H1 (cell line): Measurements from ENCODE around the gene MIR17HG. TPM values are rescaled to one million over a fixed set of nuclear protein-coding genes. Genes with fewer than 3 reads are reported as not detected.

Experiments used
- CTCF ChIA-PET: fragments of 300-600 bp; sonication (Branson Sonifier 250); formaldehyde crosslinking; loops from one replicate; lab custom pipeline; 2021; ENCODE audit not compliant: partially characterized antibody; lab: Charles Lee
- POLR2A ChIA-PET: fragments of 300-600 bp; sonication (Branson Sonifier 250); formaldehyde crosslinking; loops from one replicate; lab custom pipeline; 2021; ENCODE audit warnings: inconsistent platforms; ENCODE audit not compliant: partially characterized antibody; lab: Charles Lee
- DNase-seq, 2 experiments: peaks; one replicate each; pipeline versions ENCODE4 v3.0.0 to v3.0.0-alpha.2; 2010 to 2022; ENCODE audit warnings: low spot score in 2 of 2, low read depth in 1 of 2, mixed read lengths in 1 of 2
- FAIRE-seq: peaks from 2 replicates; lab custom pipeline; 2011; peaks lifted over from hg19 to GRCh38; lab: Jason Lieb, UNC
- H2AFZ ChIP-seq: 2 replicates; pipeline ENCODE4 v1.8.1; 2012; ENCODE audit warnings: low read length, inconsistent platforms
- H2AK5ac ChIP-seq: 2 replicates; pipeline ENCODE4 v1.6.1; 2013; ENCODE audit warnings: low read depth, low read length
- H2BK120ac ChIP-seq: replicated peaks from 2 replicates; pipeline ENCODE3; 2013; ENCODE audit warnings: low read depth, low read length, inconsistent platforms
- H2BK12ac ChIP-seq: 2 replicates; pipeline ENCODE4 v1.6.1; 2013; ENCODE audit warnings: low read depth, low read length
- H2BK15ac ChIP-seq: 2 replicates; pipeline ENCODE4 v1.6.1; 2013; ENCODE audit warnings: low read length
- H2BK20ac ChIP-seq: 2 replicates; pipeline ENCODE4 v1.6.1; 2013; ENCODE audit warnings: low read length
- H2BK5ac ChIP-seq: 2 replicates; pipeline ENCODE4 v1.6.1; 2013; ENCODE audit warnings: low read depth, low read length
- H3K14ac ChIP-seq: 2 replicates; pipeline ENCODE4 v1.6.1; 2013; ENCODE audit warnings: inconsistent platforms; ENCODE audit not compliant: insufficient read length
- H3K18ac ChIP-seq: 2 replicates; pipeline ENCODE4 v1.6.1; 2013; ENCODE audit warnings: low read length; ENCODE audit errors: extremely low read depth
- H3K23ac ChIP-seq: 2 replicates; pipeline ENCODE4 v1.6.1; 2013; ENCODE audit warnings: inconsistent platforms; ENCODE audit not compliant: insufficient read length
- H3K23me2 ChIP-seq: 2 replicates; pipeline ENCODE4 v1.6.1; 2013; ENCODE audit warnings: low read depth, low read length
- H3K27ac ChIP-seq: 2 replicates; pipeline ENCODE4 v1.6.1; 2011; ENCODE audit warnings: low read depth, low read length, inconsistent platforms
- H3K27me3 ChIP-seq, 4 experiments: replicated peaks in 1 of 4; 1 replicate in 1 of 4; 2 replicates in 3 of 4; pipeline versions ENCODE4 v1.6.1 to v1.8.1; 2011 to 2013; ENCODE audit warnings: low read length in 3 of 4, mild to moderate bottlenecking in 3 of 4, inconsistent platforms in 2 of 4, mixed read lengths in 2 of 4, moderate library complexity in 1 of 4; ENCODE audit not compliant: control insufficient read depth in 3 of 4, insufficient read depth in 3 of 4; ENCODE audit errors: extremely low read depth in 1 of 4
- H3K36me3 ChIP-seq, 4 experiments: 2 replicates each; pipeline versions ENCODE4 v1.6.1 to v1.8.1; 2011 to 2013; ENCODE audit warnings: mild to moderate bottlenecking in 4 of 4, low read length in 3 of 4, moderate library complexity in 2 of 4, control low read depth in 1 of 4, inconsistent platforms in 1 of 4; ENCODE audit not compliant: insufficient read depth in 4 of 4, control insufficient read depth in 2 of 4
- H3K4ac ChIP-seq: replicated peaks from 2 replicates; pipeline ENCODE3; 2013; ENCODE audit warnings: low read length, low read depth, mixed read lengths, inconsistent platforms; ENCODE audit not compliant: insufficient read length
- H3K4me1 ChIP-seq, 4 experiments: replicated peaks in 1 of 4; 1 replicate in 1 of 4; 2 replicates in 3 of 4; pipeline versions ENCODE4 v1.6.1 to v1.8.1; 2011 to 2013; ENCODE audit warnings: low read length in 3 of 4, inconsistent platforms in 2 of 4, mixed read lengths in 1 of 4; ENCODE audit not compliant: insufficient read depth in 4 of 4, control insufficient read depth in 3 of 4
- H3K4me2 ChIP-seq, 2 experiments: 2 replicates each; pipeline versions ENCODE4 v1.6.1 to v1.8.1; 2011 to 2013; ENCODE audit warnings: low read depth in 2 of 2, low read length in 2 of 2, control low read depth in 1 of 2, inconsistent platforms in 1 of 2, mild to moderate bottlenecking in 1 of 2; ENCODE audit not compliant: insufficient read depth in 1 of 2
- H3K4me3 ChIP-seq, 4 experiments: fragments of 200-600, 300-600 bp in 1 of 4; sonication (generic), shearing (Covaris generic), sonication (Bioruptor Twin) in 1 of 4; 2 replicates each; pipeline versions ENCODE4 v1.5.1 to v1.8.1; 2011 to 2016; ENCODE audit warnings: low read length in 4 of 4, low read depth in 3 of 4, control low read depth in 2 of 4, inconsistent platforms in 2 of 4, mild to moderate bottlenecking in 2 of 4, mixed read lengths in 1 of 4, moderate library complexity in 1 of 4; ENCODE audit not compliant: insufficient read depth in 2 of 4; ENCODE audit errors: extremely low read depth in 1 of 4
- H3K56ac ChIP-seq: replicated peaks from 2 replicates; pipeline ENCODE3; 2013; ENCODE audit warnings: low read depth, mild to moderate bottlenecking, mixed read lengths, low read length, inconsistent platforms; ENCODE audit not compliant: insufficient read length
- H3K79me1 ChIP-seq: 2 replicates; pipeline ENCODE4 v1.6.1; 2013; ENCODE audit warnings: low read depth, low read length, control low read depth
- H3K79me2 ChIP-seq, 2 experiments: 2 replicates each; pipeline versions ENCODE4 v1.6.1 to v1.8.1; 2012 to 2013; ENCODE audit warnings: low read length in 2 of 2, mild to moderate bottlenecking in 2 of 2, inconsistent platforms in 1 of 2; ENCODE audit not compliant: insufficient read depth in 2 of 2, control insufficient read depth in 1 of 2
- H3K9ac ChIP-seq, 4 experiments: replicated peaks in 1 of 4; 1 replicate in 1 of 4; 2 replicates in 3 of 4; pipeline versions ENCODE4 v1.6.1 to v1.8.1; 2011 to 2013; ENCODE audit warnings: low read depth in 3 of 4, low read length in 3 of 4, control low read depth in 2 of 4, mild to moderate bottlenecking in 2 of 4, moderate library complexity in 2 of 4, inconsistent platforms in 1 of 4; ENCODE audit errors: extremely low read depth in 1 of 4
- H3K9me3 ChIP-seq, 2 experiments: 2 replicates each; pipeline versions ENCODE4 v1.6.1 to v1.8.1; 2012 to 2013; ENCODE audit warnings: mild to moderate bottlenecking in 2 of 2, moderate library complexity in 2 of 2, control low read depth in 1 of 2, inconsistent platforms in 1 of 2, low read depth in 1 of 2, low read length in 1 of 2, mixed read lengths in 1 of 2; ENCODE audit not compliant: insufficient read depth in 2 of 2
- H4K20me1 ChIP-seq, 2 experiments: replicated peaks in 1 of 2; 2 replicates each; pipeline versions ENCODE3 to v1.8.1; 2011 to 2013; ENCODE audit warnings: inconsistent platforms in 2 of 2, low read length in 2 of 2, mild to moderate bottlenecking in 1 of 2; ENCODE audit not compliant: insufficient read depth in 2 of 2, control insufficient read depth in 1 of 2
- H4K5ac ChIP-seq: 2 replicates; pipeline ENCODE4 v1.6.1; 2013; ENCODE audit warnings: low read length, low read depth, mixed read lengths, inconsistent platforms; ENCODE audit not compliant: insufficient read length
- H4K8ac ChIP-seq: 2 replicates; pipeline ENCODE4 v1.8.0; 2013; ENCODE audit warnings: mild to moderate bottlenecking, moderate library complexity, low read length, inconsistent platforms; ENCODE audit not compliant: insufficient read depth; ENCODE audit errors: extremely low read depth
- H4K91ac ChIP-seq: replicated peaks from 2 replicates; pipeline ENCODE3; 2013; ENCODE audit warnings: low read length, mixed read lengths, inconsistent platforms; ENCODE audit not compliant: insufficient read length
- ATF2 ChIP-seq: IDR thresholded peaks from 2 replicates; pipeline ENCODE4 v1.6.1; 2012; ENCODE audit warnings: low read length, inconsistent platforms
- POLR2AphosphoS5 ChIP-seq: IDR thresholded peaks from 2 replicates; pipeline ENCODE4 v1.6.1; 2011; ENCODE audit warnings: low read depth, low read length
- RNF2 ChIP-seq: fragments of 200-900, 300-1000 bp; sonication (generic); IDR thresholded peaks from 2 replicates; pipeline ENCODE4 v1.7.1; 2016; ENCODE audit warnings: borderline replicate concordance, low read depth, mild to moderate bottlenecking, antibody characterized with exemption, low read length; ENCODE audit not compliant: poor library complexity, severe bottlenecking; ENCODE audit errors: missing control alignments
- SIN3A ChIP-seq, 2 experiments: IDR thresholded peaks in 1 of 2; conservative IDR thresholded peaks in 1 of 2; 2 replicates each; pipeline ENCODE4 v1.6.1; 2011 to 2012; ENCODE audit warnings: low read length in 2 of 2, improper control_type of control experiment in 1 of 2, low read depth in 1 of 2, mild to moderate bottlenecking in 1 of 2
- WGBS, 2 experiments: shearing (Covaris generic) in 1 of 2; methylation state at CpG; one replicate each; pipeline versions ENCODE4 v1.1.6 to v1.1.7; 2013 to 2015; ENCODE audit warnings: low lambda C conversion rate in 2 of 2, mixed read lengths in 2 of 2, inconsistent platforms in 1 of 2, low coverage in 1 of 2, missing lambda C conversion rate in 1 of 2; ENCODE audit not compliant: insufficient replicate concordance in 2 of 2, insufficient coverage in 1 of 2, insufficient read length in 1 of 2; ENCODE audit errors: extremely low coverage in 1 of 2, missing lambda C conversion rate in 1 of 2; 5-methylcytosine and 5-hydroxymethylcytosine counted together
- polyA plus RNA-seq, 7 experiments: library from polyadenylated mRNA; depleted of rRNA in 3 of 7; stranded (reverse) in 5 of 7; unstranded in 2 of 7; fragments of >200 nt in 5 of 7; fragments of 200-250 nt in 2 of 7; gene quantifications; 1 replicate in 5 of 7; 2 replicates in 1 of 7; 4 replicates in 1 of 7; pipeline versions ENCODE4 v1.2.1 to v1.2.3, GENCODE V29; 2011 to 2013; ENCODE audit warnings: missing spikeins in 2 of 7, mixed read lengths in 2 of 7
- total RNA-seq: library from RNA; stranded (reverse); fragmentation: NEBNext Ultra II Directional; extraction: Animal tissue kit (Norgen Biotek cat#: 25700); gene quantifications from 2 replicates; pipeline ENCODE4 v1.2.1, GENCODE V29; 2021
- TF ChIP-seq, protein P1 (sequence below): IDR thresholded peaks from 2 replicates; pipeline ENCODE4 v1.6.1; 2012; ENCODE audit warnings: inconsistent platforms

MIR17HG gene
- total and polyA plus RNA-seq, 2 of the 8 experiments (the other 6 are each of a cell fraction or from before 2014, with no cell fraction given), result 11.5 to 36.9 TPM

- H3K27me3 ChIP-seq, result peaks cover 13 to 35% (median 21%) of the 10 kb centered on the region in 4 experiments
- H4K8ac ChIP-seq, result no peak overlapping the region
- ChIA-PET CTCF (no interaction called here), POLR2A (no interaction called here)
- H2AK5ac ChIP-seq, result no peak overlapping the region
- peaks cover 0 to 1% (median 0%) of the 10 kb centered on the region in 4 experiments; a peak in 3 of 7 replicates for H3K4me1 ChIP-seq
- no peak overlapping the region for H2BK12ac ChIP-seq
- H3K18ac ChIP-seq, result no peak overlapping the region
- H4K20me1 ChIP-seq, result no peaks in the 10 kb centered on the region
- no peak overlapping the region for H2BK120ac ChIP-seq
- H3K9ac ChIP-seq, result no peak overlapping the region
- H2BK20ac ChIP-seq, result no peak overlapping the region
- no peak overlapping the region for H3K14ac ChIP-seq
- no peak overlapping the region for H2BK5ac ChIP-seq
- WGBS, 2 experiments, result 93% methylated on average over 2 of the region's 2 CpGs; no CpG with 5 or more reads in 1 of the 2 experiments
- H3K23ac ChIP-seq, result no peak overlapping the region
- DNase-seq, result no peak
- H3K79me1 ChIP-seq, result no peaks in the 10 kb centered on the region
- no peak overlapping the region for H4K91ac ChIP-seq
- no peaks in the 10 kb centered on the region for H3K36me3 ChIP-seq
- no peak overlapping the region for H2AFZ ChIP-seq
- no peak overlapping the region for H3K27ac ChIP-seq
- H3K4ac ChIP-seq, result no peak overlapping the region
- no peaks in the 10 kb centered on the region for H3K79me2 ChIP-seq
- no peak for FAIRE-seq
- H3K56ac ChIP-seq, result no peak overlapping the region
- no peak overlapping the region for H4K5ac ChIP-seq
- no peak overlapping the region for H3K4me3 ChIP-seq
- no peak overlapping the region for H3K4me2 ChIP-seq
- H3K23me2 ChIP-seq, result peaks cover 10% of the 10 kb centered on the region; the same call in 1 of the 2 replicates
- TF ChIP-seq SIN3A (conservative IDR thresholded peaks at IDR 0.05 in 1 of 2, IDR thresholded peaks at IDR 0.05 in 1 of 2; ENCODE audit: low read depth in 1 of 2, low read length in 2 of 2) (no peak), ATF2 (no peak), RNF2 (no peak), POLR2AphosphoS5 (no peak)
- TF ChIP-seq, protein P1, sequence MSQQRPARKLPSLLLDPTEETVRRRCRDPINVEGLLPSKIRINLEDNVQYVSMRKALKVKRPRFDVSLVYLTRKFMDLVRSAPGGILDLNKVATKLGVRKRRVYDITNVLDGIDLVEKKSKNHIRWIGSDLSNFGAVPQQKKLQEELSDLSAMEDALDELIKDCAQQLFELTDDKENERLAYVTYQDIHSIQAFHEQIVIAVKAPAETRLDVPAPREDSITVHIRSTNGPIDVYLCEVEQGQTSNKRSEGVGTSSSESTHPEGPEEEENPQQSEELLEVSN, result no peak
- no peak overlapping the region for H2BK15ac ChIP-seq
- 0 out of 4 replicates have a peak, but pooled peaks cover 0 to 5% of the 10 kb centered on the region in 2 experiments for H3K9me3 ChIP-seq
These were observed 54.4 kb downstream of the MIR17HG start for GRCh38 chr13:91401920-91402319.
